ENCODE data around the gene UGDH.

- TF ChIP-seq SUZ12 (IDR thresholded peaks at IDR 0.05; ENCODE audit: extremely low read depth, insufficient read depth, insufficient read length): no peak
- no peak for TF ChIP-seq YY1 (IDR thresholded peaks at IDR 0.05; ENCODE audit: insufficient read depth, insufficient read length)
These were observed 74.9 kb downstream of the UGDH start for GRCh38 chr4:39452153-39452859.
